Measurements from ENCODE around the gene FAM210B. TPM values are rescaled to one million over a fixed set of nuclear protein-coding genes. Genes with fewer than 3 reads are reported as not detected.
"Not testable (repeated sequence)": the region's sequence is repeated elsewhere in the genome, so short reads cannot be mapped to it uniquely, and the experiment has no call there.

Gene FAM210B
- total RNA-seq, 6 donors from 2014 or later: 15.0 to 41.2 (median 31.6) TPM

DNA sequence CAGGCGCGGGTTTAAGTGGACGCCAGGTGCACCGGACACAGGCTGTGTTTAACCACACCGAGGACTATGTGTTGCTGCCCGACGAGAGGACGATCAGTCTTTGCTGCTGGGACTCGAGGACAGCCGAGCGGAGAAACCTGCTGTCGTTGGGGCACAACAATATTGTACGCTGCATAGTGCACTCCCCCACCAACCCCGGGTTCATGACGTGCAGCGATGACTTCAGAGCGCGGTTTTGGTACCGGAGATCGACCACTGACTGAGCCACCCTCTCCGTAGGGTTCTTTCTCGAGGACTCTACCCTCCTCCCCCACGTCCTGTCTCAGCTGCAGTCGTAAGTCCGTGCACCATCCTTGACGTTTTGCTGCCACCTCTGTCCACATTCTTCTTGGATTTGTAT is 44.7 kb downstream of the FAM210B start:
- DNase-seq (no peak), ATAC-seq (ENCODE audit: low FRiP score in 2 of 2) (no peak)
- 89 to 94% methylated on average over 22 to 26 of the region's 26 CpGs for WGBS, 2 donors
- peaks cover 35 to 92% (median 55%) of the 10 kb centered on the region in 4 donors for H3K36me3 ChIP-seq
- H3K9me3 ChIP-seq: no peaks in the 10 kb centered on the region
- TF ChIP-seq POLR2A (IDR thresholded peaks at IDR 0.05) (no peak), EP300 (IDR thresholded peaks at IDR 0.05) (no peak), POLR2AphosphoS5 (IDR thresholded peaks at IDR 0.05) (no peak)
- TF ChIP-seq, protein P1, sequence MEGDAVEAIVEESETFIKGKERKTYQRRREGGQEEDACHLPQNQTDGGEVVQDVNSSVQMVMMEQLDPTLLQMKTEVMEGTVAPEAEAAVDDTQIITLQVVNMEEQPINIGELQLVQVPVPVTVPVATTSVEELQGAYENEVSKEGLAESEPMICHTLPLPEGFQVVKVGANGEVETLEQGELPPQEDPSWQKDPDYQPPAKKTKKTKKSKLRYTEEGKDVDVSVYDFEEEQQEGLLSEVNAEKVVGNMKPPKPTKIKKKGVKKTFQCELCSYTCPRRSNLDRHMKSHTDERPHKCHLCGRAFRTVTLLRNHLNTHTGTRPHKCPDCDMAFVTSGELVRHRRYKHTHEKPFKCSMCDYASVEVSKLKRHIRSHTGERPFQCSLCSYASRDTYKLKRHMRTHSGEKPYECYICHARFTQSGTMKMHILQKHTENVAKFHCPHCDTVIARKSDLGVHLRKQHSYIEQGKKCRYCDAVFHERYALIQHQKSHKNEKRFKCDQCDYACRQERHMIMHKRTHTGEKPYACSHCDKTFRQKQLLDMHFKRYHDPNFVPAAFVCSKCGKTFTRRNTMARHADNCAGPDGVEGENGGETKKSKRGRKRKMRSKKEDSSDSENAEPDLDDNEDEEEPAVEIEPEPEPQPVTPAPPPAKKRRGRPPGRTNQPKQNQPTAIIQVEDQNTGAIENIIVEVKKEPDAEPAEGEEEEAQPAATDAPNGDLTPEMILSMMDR (IDR thresholded peaks at IDR 0.05): no peak
- no peak overlapping the region for H3K4me3 ChIP-seq
- no peaks in the 10 kb centered on the region for H3K27me3 ChIP-seq
- H3K27ac ChIP-seq: no peak overlapping the region
- H3K4me1 ChIP-seq: peaks cover 0 to 14% (median 3%) of the 10 kb centered on the region in 4 donors

DNA sequence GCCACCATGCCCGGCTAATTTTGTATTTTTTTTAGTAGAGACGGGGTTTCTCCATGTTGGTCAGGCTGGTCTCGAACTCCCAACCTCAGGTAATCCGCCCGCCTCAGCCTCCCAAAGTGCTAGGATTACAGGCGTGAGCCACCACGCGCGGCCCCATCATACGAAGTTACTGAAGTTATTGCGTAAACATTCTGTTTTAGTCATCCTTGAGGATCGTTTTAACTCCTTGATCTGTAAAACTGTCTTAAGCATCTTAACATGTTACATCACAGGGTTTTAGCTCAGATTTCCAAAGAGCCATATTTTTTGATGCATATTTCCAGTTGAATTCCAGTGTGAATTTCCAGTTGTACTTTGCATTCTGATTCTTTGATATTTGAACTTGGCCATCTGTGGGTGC is 46.6 kb downstream of the FAM210B start:
- H3K36me3 ChIP-seq: peaks cover 29 to 77% (median 42%) of the 10 kb centered on the region in 4 donors
- H3K4me3 ChIP-seq; ATAC-seq (ENCODE audit: low FRiP score in 2 of 2): not testable (repeated sequence)

DNA sequence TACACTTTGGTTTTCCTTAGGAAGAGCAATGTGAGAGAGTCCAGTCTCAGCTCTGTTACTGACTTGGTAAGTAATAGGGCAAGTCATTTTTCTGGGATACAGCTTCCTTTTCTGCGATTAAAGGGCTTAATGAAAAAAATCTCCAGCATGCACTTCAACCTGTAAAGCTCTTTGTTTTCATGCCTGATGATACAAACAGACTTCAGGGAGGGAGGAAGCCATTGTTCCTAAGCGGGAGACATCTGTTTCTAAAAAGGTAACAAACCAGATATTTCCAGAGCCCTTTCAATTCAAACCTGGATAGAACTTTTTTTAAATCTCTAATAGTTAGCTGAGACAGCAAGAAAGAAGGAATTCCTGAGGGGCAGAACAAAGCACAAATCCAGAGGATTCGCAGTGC is 48.1 kb downstream of the FAM210B start:
- no peak for ATAC-seq (ENCODE audit: low FRiP score in 2 of 2)
- Histone ChIP-seq H3K27me3 (no peaks in the 10 kb centered on the region), H3K27ac (no peak overlapping the region), H3K36me3 (peaks cover 27 to 62% (median 34%) of the 10 kb centered on the region in 4 donors), H3K9me3 (no peaks in the 10 kb centered on the region), H3K4me3 (no peak overlapping the region), H3K4me1 (peaks cover 10 to 23% (median 14%) of the 10 kb centered on the region in 4 donors)
- TF ChIP-seq, protein P1 (IDR thresholded peaks at IDR 0.05): no peak
- no peak for TF ChIP-seq POLR2A (IDR thresholded peaks at IDR 0.05)
- TF ChIP-seq EP300 (IDR thresholded peaks at IDR 0.05): no peak
- TF ChIP-seq POLR2AphosphoS5 (IDR thresholded peaks at IDR 0.05): no peak
- WGBS, 2 donors: 84 to 95% methylated on average over 3 of the region's 3 CpGs
- DNase-seq: no peak

More for the DNA sequence above, 46.6 kb downstream of the FAM210B start:
- 86 to 90% methylated on average over 12 of the region's 12 CpGs for WGBS, 2 donors
- DNase-seq, H3K27me3 ChIP-seq, H3K9me3 ChIP-seq, H3K27ac ChIP-seq: not testable (repeated sequence)
- peaks cover 4 to 13% (median 6%) of the 10 kb centered on the region in 4 donors for H3K4me1 ChIP-seq

DNA sequence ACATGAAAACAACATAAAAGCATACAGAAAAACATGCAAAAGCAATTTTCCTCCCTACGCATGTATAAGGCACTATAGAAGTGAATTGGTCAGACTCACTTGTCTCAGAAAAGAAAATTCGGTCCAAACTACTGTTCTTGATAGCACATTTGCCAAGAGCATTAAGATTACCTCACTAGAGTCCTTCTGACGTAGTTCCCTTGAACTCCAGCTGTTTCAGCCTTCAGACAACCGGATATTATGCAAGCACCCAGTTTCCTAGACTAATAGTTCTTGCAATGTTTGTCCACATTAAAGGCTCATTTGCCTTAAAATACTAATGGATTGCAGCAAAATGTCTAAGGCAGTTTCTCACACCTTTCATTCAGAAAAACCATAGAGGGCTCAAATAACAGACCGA is 50.7 kb downstream of the FAM210B start:
- Histone ChIP-seq H3K36me3 (peaks cover 13 to 35% (median 20%) of the 10 kb centered on the region in 4 donors), H3K27ac (peak overlapping the region; percentile 54 to 89 (median 66)), H3K4me1 (peaks cover 10 to 23% (median 14%) of the 10 kb centered on the region in 4 donors), H3K27me3 (no peaks in the 10 kb centered on the region), H3K9me3 (no peaks in the 10 kb centered on the region), H3K4me3 (no peak overlapping the region)
- TF ChIP-seq, protein P1 (IDR thresholded peaks at IDR 0.05): no peak
- TF ChIP-seq POLR2AphosphoS5 (IDR thresholded peaks at IDR 0.05) (peak in 1 of 2 donors; percentile 85), POLR2A (IDR thresholded peaks at IDR 0.05) (no peak), EP300 (IDR thresholded peaks at IDR 0.05) (peak in 1 of 4 donors; percentile 61)
- DNase-seq: no peak
- peak in 1 of 2 donors; percentile 63 for ATAC-seq (ENCODE audit: low FRiP score in 2 of 2)
- WGBS, 2 donors: 66 to 72% methylated on average over 5 of the region's 5 CpGs

DNA sequence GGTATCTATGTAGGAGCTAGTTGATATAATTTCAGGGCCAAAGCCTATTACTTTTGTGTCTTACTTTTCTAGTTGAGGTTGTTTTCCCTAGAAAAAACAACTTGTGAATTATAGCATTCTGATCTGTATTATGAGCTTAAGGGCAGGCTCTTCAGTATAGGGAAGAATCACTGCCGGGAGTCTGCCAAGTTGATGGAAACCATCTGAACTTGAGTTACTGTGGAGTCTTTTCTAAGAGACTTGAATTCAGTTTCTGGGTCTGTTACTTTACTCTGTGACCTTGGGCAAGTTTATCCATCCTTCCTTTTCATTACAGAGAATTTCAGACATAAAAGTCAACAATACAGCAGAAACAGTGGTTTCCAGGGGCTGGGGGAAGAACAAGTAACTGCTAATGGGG is 51.2 kb downstream of the FAM210B start:
- Histone ChIP-seq H3K27me3 (no peaks in the 10 kb centered on the region), H3K36me3 (peaks cover 13 to 31% (median 18%) of the 10 kb centered on the region in 4 donors), H3K4me1 (peaks cover 10 to 23% (median 14%) of the 10 kb centered on the region in 4 donors), H3K4me3 (no peak overlapping the region), H3K9me3 (no peaks in the 10 kb centered on the region), H3K27ac (peak overlapping the region; percentile 54 to 89 (median 66))
- 86 to 93% methylated on average over 1 of the region's 1 CpG for WGBS, 2 donors
- ATAC-seq (ENCODE audit: low FRiP score in 2 of 2) (no peak), DNase-seq (no peak)
- no peak for TF ChIP-seq POLR2A (IDR thresholded peaks at IDR 0.05)
- TF ChIP-seq EP300 (IDR thresholded peaks at IDR 0.05): no peak
- TF ChIP-seq, protein P1 (IDR thresholded peaks at IDR 0.05): no peak
- no peak for TF ChIP-seq POLR2AphosphoS5 (IDR thresholded peaks at IDR 0.05)

DNA sequence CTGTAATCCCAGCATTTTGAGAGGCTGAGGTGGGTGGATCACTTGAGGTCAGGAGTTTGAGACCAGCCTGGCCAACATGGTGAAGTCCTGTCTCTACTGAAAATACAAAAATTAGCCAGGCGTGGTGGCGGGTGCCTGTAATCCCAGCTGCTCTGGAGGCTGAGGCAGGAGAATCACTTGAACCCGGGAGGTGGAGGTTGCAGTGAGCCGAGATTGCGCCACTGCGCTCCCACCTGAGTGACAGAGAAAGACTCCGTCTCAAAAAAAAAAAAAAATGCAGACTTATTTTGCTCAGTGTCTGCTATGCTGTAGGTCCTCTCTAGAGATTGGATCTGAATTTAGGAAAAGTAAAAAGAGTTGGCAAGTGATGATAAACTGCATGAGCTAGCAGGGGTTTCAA is 52.5 kb downstream of the FAM210B start:
- Histone ChIP-seq H3K4me3 (peak overlapping the region in 2 of 4 donors; percentile 37 to 42), H3K27ac (peak overlapping the region; percentile 77 to 89 (median 86)), H3K36me3 (peaks cover 10 to 20% (median 15%) of the 10 kb centered on the region in 4 donors), H3K4me1 (peaks cover 10 to 23% (median 14%) of the 10 kb centered on the region in 4 donors)
- 87 to 92% methylated on average over 7 of the region's 7 CpGs for WGBS, 2 donors
- H3K9me3 ChIP-seq; ATAC-seq (ENCODE audit: low FRiP score in 2 of 2); DNase-seq; H3K27me3 ChIP-seq: not testable (repeated sequence)

Data from upper lobe of left lung (tissue), 6 donors.